H1 (cell line): Measurements from ENCODE around the gene AMBP. TPM values are rescaled to one million over a fixed set of nuclear protein-coding genes. Genes with fewer than 3 reads are reported as not detected.

Experiments
- EP300 ChIP-seq, 2 experiments: IDR thresholded peaks; 1 replicate in 1 of 2; 2 replicates in 1 of 2; pipeline ENCODE4 v1.6.1; 2011 to 2012; ENCODE audit warnings: low read depth in 2 of 2, low read length in 2 of 2, mild to moderate bottlenecking in 2 of 2, borderline replicate concordance in 1 of 2, inconsistent platforms in 1 of 2, moderate library complexity in 1 of 2
- RAD21 ChIP-seq, 2 experiments: IDR thresholded peaks in 1 of 2; conservative IDR thresholded peaks in 1 of 2; 2 replicates each; pipeline ENCODE4 v1.6.1; 2011; ENCODE audit warnings: low read depth in 2 of 2, low read length in 2 of 2, improper control_type of control experiment in 1 of 2, inconsistent platforms in 1 of 2, mild to moderate bottlenecking in 1 of 2, moderate library complexity in 1 of 2
- RXRA ChIP-seq: IDR thresholded peaks from 2 replicates; pipeline ENCODE4 v1.6.1; 2011; ENCODE audit warnings: low read depth, mild to moderate bottlenecking, low read length, moderate library complexity; ENCODE audit not compliant: insufficient read depth
- SIRT6 ChIP-seq: IDR thresholded peaks from one replicate; pipeline ENCODE4 v1.7.1; 2012; ENCODE audit warnings: low read length, inconsistent platforms
- TBP ChIP-seq: IDR thresholded peaks from 2 replicates; pipeline ENCODE4 v1.6.1; 2011; ENCODE audit warnings: low read depth, low read length, improper control_type of control experiment
- polyA plus RNA-seq, 7 experiments: library from polyadenylated mRNA; depleted of rRNA in 3 of 7; stranded (reverse) in 5 of 7; unstranded in 2 of 7; fragments of >200 nt in 5 of 7; fragments of 200-250 nt in 2 of 7; gene quantifications; 1 replicate in 5 of 7; 2 replicates in 1 of 7; 4 replicates in 1 of 7; pipeline versions ENCODE4 v1.2.1 to v1.2.3, GENCODE V29; 2011 to 2013; ENCODE audit warnings: missing spikeins in 2 of 7, mixed read lengths in 2 of 7
- total RNA-seq: library from RNA; stranded (reverse); fragmentation: NEBNext Ultra II Directional; extraction: Animal tissue kit (Norgen Biotek cat#: 25700); gene quantifications from 2 replicates; pipeline ENCODE4 v1.2.1, GENCODE V29; 2021

The AMBP gene
- total and polyA plus RNA-seq, 2 of the 8 experiments (the other 6 are each of a cell fraction or from before 2014, with no cell fraction given) = 3.0 to 4.0 TPM

DNA sequence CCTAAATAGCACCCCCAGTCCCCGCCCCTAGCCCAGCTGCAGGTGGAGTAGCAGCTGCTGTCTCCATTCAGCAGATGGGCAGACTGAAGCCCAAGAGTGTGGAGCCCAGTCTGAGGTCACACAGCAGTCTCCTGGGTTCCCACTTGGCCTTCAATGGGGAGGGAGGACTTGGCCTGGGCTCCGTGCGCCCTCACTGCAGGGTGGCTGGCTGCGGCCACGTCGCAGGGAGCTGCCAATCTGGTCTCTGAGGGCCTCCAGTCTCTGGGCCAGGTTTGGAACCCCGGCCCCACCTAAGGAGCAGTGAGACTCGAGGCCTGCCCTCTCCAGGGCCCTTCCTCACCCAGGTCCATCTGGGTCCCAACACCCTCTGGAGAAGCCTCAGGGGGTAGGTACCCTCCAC, 13.6 kb upstream of the AMBP start (continued):
- TF ChIP-seq TBP (no peak), SIRT6 (no peak), EP300 (IDR thresholded peaks at IDR 0.05; ENCODE audit: borderline replicate concordance in 1 of 2, low read depth in 2 of 2, low read length in 2 of 2) (no peak), RXRA (no peak), RAD21 (IDR thresholded peaks at IDR 0.05 in 1 of 2, conservative IDR thresholded peaks at IDR 0.05 in 1 of 2; ENCODE audit: low read depth in 2 of 2, low read length in 2 of 2) (no peak)
- TF ChIP-seq, all 59 proteins: peak for 0
